HG03280 (cell line): ENCODE data around the gene TLR4.

Source experiments
- ATAC-seq: cut with Tn5 transposase; IDR thresholded peaks from one replicate; pipeline ENCODE4 v1.9.1; 2021; ENCODE audit warnings: mild to moderate bottlenecking, moderate library complexity; ENCODE audit not compliant: unreplicated experiment

The TLR4 gene

GRCh38 chr9:117704024-117704575 is at the start of gene TLR4:
TSS of gene TLR4 (plus strand) at chr9:117704403. CDS start at chr9:117704473, 70 bp downstream.
- ATAC-seq = peak; percentile 99

GRCh38 chr9:117656002-117656401 is 48.2 kb upstream of the TLR4 start:
- no peak for ATAC-seq

GRCh38 chr9:117662651-117663050 is 41.6 kb upstream of the TLR4 start:
- ATAC-seq = no peak

- ATAC-seq = no peak
These were observed 39.8 kb upstream of the TLR4 start for GRCh38 chr9:117664419-117664818.

GRCh38 chr9:117665601-117666385 is 38.4 kb upstream of the TLR4 start:
- no peak for ATAC-seq

- ATAC-seq = no peak
These were observed 32.7 kb upstream of the TLR4 start for GRCh38 chr9:117671468-117671867.

- no peak for ATAC-seq
These were observed 31.8 kb upstream of the TLR4 start for GRCh38 chr9:117672369-117672768.

- ATAC-seq = no peak
These were observed 26.6 kb upstream of the TLR4 start for GRCh38 chr9:117677572-117677971.

- no peak for ATAC-seq
These were observed 25.3 kb upstream of the TLR4 start for GRCh38 chr9:117678871-117679270.

GRCh38 chr9:117679416-117679815 is 24.8 kb upstream of the TLR4 start:
- no peak for ATAC-seq

GRCh38 chr9:117681888-117682287 is 22.3 kb upstream of the TLR4 start:
- ATAC-seq = no peak

GRCh38 chr9:117682955-117683710 is 21.1 kb upstream of the TLR4 start:
- peak; percentile 67 for ATAC-seq

GRCh38 chr9:117687532-117687931 is 16.7 kb upstream of the TLR4 start:
- no peak for ATAC-seq

GRCh38 chr9:117691367-117691766 is 12.8 kb upstream of the TLR4 start:
- no peak for ATAC-seq

GRCh38 chr9:117696154-117696553 is 8.0 kb upstream of the TLR4 start:
- no peak for ATAC-seq

GRCh38 chr9:117697046-117697445 is 7.2 kb upstream of the TLR4 start:
- ATAC-seq = no peak

- no peak for ATAC-seq
These were observed 666 bp upstream of the TLR4 start for GRCh38 chr9:117703537-117703936.

- no peak for ATAC-seq
These were observed 394 bp downstream of the TLR4 start for GRCh38 chr9:117704597-117704996.

- ATAC-seq = no peak
These were observed 1.2 kb downstream of the TLR4 start for GRCh38 chr9:117705386-117705785.

- ATAC-seq = no peak
These were observed 2.4 kb downstream of the TLR4 start for GRCh38 chr9:117706421-117707116.

- ATAC-seq = no peak
These were observed 3.4 kb downstream of the TLR4 start for GRCh38 chr9:117707561-117707960.
